Measurements from ENCODE around the gene COL19A1.
"Not testable (repeated sequence)": the region's sequence is repeated elsewhere in the genome, so short reads cannot be mapped to it uniquely, and the experiment has no call there.

COL19A1 gene

DNA sequence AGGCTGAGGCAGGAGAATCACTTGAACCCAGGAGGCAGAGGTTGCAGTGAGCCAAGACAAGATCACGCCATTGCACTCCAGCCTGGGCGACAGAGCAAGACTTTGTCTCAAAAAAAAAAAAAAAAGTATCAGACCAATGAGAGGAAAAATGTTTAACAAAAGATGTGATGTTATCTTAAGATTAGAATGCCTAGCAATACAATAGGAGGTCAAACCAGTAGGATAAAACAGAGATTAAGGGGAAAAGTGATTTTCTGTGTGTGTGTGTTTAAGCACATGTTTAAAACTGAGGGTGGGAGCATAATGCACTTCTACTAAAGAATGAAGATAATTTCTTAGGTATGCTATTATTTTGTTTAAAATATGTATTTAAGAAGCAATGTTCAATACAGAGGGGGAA, 17.9 kb downstream of the COL19A1 start:
- Histone ChIP-seq H3K36me3 (ENCODE audit: control insufficient read depth, insufficient read depth, low read length) (no peaks in the 10 kb centered on the region), H3K27me3 (ENCODE audit: control insufficient read depth, insufficient read depth, low read length) (no peaks in the 10 kb centered on the region), H3K27ac (ENCODE audit: low read depth, low read length) (no peak overlapping the region), H3K9ac (ENCODE audit: low read length) (no peak overlapping the region), H3K4me1 (ENCODE audit: control insufficient read depth, insufficient read depth, low read length) (no peaks in the 10 kb centered on the region), H3K4me3 (ENCODE audit: low read depth, low read length) (no peak overlapping the region), H3K9me3 (ENCODE audit: control insufficient read depth, insufficient read depth, low read depth, low read length) (no peaks in the 10 kb centered on the region)

DNA sequence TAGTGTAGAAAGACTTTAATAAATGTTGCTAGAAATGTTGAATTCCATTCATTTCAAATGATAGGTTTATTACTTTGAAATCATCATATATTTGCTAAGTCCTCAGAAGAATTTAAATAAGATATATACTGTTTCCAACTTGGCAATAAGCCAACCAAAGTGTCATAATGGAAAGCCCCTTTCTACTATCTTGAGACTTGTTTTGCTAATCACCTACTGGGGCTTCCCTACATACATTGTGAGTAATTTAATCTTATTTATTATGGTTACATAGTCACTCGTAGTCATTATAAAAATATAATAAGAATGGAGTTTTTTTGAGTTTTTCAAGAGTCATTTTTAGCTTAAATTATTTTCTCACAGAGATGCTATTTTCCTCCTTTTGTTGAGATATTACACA, 20.7 kb downstream of the COL19A1 start:
- H3K4me1 ChIP-seq (ENCODE audit: control insufficient read depth, insufficient read depth, low read length), result no peaks in the 10 kb centered on the region
- H3K9me3 ChIP-seq (ENCODE audit: control insufficient read depth, insufficient read depth, low read depth, low read length), result no peaks in the 10 kb centered on the region
- H3K27me3 ChIP-seq (ENCODE audit: control insufficient read depth, insufficient read depth, low read length), result no peaks in the 10 kb centered on the region
- no peak overlapping the region for H3K4me3 ChIP-seq (ENCODE audit: low read depth, low read length)
- no peak overlapping the region for H3K27ac ChIP-seq (ENCODE audit: low read depth, low read length)
- H3K36me3 ChIP-seq (ENCODE audit: control insufficient read depth, insufficient read depth, low read length), result no peaks in the 10 kb centered on the region
- no peak overlapping the region for H3K9ac ChIP-seq (ENCODE audit: low read length)

DNA sequence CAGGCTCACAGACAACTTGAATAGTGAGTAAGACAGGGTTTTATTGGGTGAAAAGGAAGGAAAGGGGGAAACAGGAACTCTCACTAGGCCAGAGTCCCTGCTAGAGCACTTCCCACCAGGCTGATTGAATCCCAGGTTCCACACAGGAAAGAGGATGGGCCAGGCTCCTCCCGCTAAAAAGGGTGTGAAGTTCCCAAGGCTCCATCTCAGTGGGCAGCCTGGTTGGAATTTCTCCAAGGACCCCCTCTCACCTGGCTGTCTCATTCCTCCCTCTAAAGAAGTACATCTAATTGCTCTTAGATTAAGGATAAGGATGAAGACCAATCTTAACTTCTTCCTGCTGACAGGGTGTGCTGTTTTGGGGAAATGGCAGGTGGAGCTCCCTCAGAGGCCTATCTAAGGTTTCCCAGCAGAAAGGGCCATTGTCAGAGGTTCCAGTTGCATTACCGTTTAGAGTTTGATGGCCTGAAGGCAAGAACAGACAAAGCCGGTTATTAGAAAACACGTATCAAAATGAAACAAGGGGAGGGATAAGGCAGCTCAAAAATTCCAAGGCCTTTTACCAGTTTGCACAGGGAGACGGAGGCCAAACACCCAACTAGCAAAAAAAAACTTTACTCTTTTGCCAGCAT, 21.5 kb downstream of the COL19A1 start:
- Histone ChIP-seq H3K9ac (ENCODE audit: low read length) (no peak overlapping the region), H3K4me3 (ENCODE audit: low read depth, low read length) (no peak overlapping the region), H3K9me3 (ENCODE audit: control insufficient read depth, insufficient read depth, low read depth, low read length) (no peaks in the 10 kb centered on the region), H3K27me3 (ENCODE audit: control insufficient read depth, insufficient read depth, low read length) (no peaks in the 10 kb centered on the region), H3K36me3 (ENCODE audit: control insufficient read depth, insufficient read depth, low read length) (no peaks in the 10 kb centered on the region), H3K4me1 (ENCODE audit: control insufficient read depth, insufficient read depth, low read length) (no peaks in the 10 kb centered on the region), H3K27ac (ENCODE audit: low read depth, low read length) (no peak overlapping the region)

DNA sequence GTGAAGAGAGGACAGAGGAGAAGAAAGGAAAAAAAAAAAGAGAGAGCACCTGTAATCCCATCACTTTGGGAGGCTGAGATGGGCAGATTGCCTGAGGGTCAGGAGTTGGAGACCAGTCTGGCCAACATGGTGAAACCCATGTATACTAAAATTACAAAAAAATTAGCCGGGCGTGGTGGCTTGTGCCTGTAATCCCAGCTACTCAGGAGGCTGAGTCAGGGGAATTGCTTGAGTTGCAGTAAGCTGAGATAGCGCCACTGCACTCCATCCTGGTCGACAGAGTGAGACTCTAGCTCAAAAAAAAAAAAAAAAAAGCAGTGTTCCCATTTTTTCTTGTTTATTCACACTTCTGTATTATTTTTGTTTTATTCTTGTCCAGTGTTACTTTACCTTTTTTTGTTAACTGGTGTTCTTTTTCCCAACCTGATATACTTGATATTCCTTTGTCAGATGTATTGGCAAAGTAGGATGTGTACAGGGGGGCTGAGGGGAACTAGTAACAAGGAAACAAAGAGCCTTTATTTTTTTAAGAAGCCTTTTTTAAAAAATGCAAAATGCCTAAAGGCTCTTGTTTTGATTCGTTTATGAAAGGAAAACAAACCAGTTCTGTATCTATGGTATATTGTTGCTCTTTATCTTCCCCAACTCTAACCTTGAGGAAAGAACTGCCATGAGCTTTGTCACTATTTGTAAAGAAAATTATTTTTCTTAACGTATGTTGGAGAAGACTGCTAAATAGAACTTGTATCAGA, 22.3 kb downstream of the COL19A1 start:
- no peaks in the 10 kb centered on the region for H3K4me1 ChIP-seq (ENCODE audit: control insufficient read depth, insufficient read depth, low read length)
- no peaks in the 10 kb centered on the region for H3K27me3 ChIP-seq (ENCODE audit: control insufficient read depth, insufficient read depth, low read length)
- H3K9me3 ChIP-seq (ENCODE audit: control insufficient read depth, insufficient read depth, low read depth, low read length), result no peaks in the 10 kb centered on the region
- no peak overlapping the region for H3K9ac ChIP-seq (ENCODE audit: low read length)
- H3K27ac ChIP-seq (ENCODE audit: low read depth, low read length), result no peak overlapping the region
- no peak overlapping the region for H3K4me3 ChIP-seq (ENCODE audit: low read depth, low read length)
- H3K36me3 ChIP-seq (ENCODE audit: control insufficient read depth, insufficient read depth, low read length), result no peaks in the 10 kb centered on the region

DNA sequence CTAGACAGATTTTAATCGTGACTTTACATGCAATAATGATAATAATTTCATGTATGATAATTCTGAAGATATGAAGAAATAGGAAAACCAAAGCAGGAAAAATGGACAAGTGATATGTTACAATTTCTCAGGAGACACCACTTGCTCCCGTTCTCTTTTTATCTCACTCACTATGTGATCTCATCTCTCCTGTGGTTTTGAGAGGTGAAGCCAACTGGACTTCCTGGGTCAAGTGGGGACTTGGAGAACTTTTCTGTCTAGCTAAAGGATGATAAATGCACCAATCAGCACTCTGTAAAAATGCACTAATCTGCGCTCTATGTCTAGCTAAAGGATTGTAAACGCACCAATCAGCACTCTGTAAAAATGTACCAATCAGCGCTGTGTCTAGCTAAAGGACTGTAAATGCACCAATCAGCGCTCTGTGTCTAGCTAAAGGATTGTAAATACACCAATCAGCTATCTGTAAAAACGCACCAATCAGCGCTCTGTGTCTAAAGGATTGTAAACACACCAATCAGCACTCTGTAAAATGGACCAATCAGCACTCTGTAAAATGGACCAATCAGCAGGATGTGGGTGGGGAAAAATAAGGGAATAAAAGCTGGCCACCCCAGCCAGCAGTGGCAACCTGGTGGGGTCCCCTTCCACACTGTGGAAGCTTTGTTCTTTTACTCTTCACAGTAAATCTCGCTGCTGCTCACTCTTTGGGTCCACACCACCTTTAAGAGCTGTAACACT, 23.0 kb downstream of the COL19A1 start:
- H3K4me3 ChIP-seq (ENCODE audit: low read depth, low read length); H3K27ac ChIP-seq (ENCODE audit: low read depth, low read length); H3K4me1 ChIP-seq (ENCODE audit: control insufficient read depth, insufficient read depth, low read length); H3K27me3 ChIP-seq (ENCODE audit: control insufficient read depth, insufficient read depth, low read length); H3K36me3 ChIP-seq (ENCODE audit: control insufficient read depth, insufficient read depth, low read length); H3K9ac ChIP-seq (ENCODE audit: low read length); H3K9me3 ChIP-seq (ENCODE audit: control insufficient read depth, insufficient read depth, low read depth, low read length): not testable (repeated sequence)

DNA sequence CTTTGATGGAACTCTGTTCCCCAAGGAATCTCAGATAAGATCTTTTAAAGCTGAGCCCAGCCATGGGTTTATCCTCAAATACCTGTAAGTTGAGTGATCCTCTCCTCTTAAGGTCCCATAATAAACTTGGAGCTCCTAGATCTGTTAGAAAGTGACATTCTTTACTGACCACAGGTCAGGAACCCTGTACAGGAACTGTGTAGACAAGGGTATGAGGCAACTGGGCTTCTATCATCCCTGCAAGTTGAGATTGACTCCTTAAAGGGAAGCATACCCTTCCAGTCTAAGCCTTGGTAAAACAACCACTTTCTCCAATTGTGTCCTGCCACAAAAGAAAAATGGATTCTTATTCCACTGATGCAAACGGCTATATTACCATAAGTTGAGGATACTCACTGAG, 26.2 kb downstream of the COL19A1 start:
- H3K4me1 ChIP-seq (ENCODE audit: control insufficient read depth, insufficient read depth, low read length); H3K9ac ChIP-seq (ENCODE audit: low read length); H3K27ac ChIP-seq (ENCODE audit: low read depth, low read length); H3K4me3 ChIP-seq (ENCODE audit: low read depth, low read length); H3K27me3 ChIP-seq (ENCODE audit: control insufficient read depth, insufficient read depth, low read length); H3K9me3 ChIP-seq (ENCODE audit: control insufficient read depth, insufficient read depth, low read depth, low read length); H3K36me3 ChIP-seq (ENCODE audit: control insufficient read depth, insufficient read depth, low read length): not testable (repeated sequence)

DNA sequence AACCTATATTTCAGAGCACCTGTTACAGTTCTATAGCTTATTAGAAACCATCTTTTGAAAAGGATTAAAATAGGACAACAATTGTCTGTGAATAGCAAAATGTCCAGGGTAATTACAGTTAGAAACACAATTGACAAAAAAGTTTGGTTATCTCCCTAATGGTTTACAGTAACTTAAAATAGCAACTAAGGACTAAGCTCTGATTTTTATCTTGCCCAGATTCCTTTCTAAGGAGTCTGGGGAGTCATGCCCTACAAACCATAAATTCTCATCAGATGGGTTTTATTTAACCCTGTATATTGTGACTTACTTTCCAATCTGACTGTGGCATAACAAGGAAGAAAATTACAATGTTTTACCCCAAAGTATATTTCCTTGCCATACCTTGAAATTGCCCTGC, 26.9 kb downstream of the COL19A1 start:
- not testable (repeated sequence) for H3K4me3 ChIP-seq (ENCODE audit: low read depth, low read length); H3K4me1 ChIP-seq (ENCODE audit: control insufficient read depth, insufficient read depth, low read length); H3K27me3 ChIP-seq (ENCODE audit: control insufficient read depth, insufficient read depth, low read length); H3K9me3 ChIP-seq (ENCODE audit: control insufficient read depth, insufficient read depth, low read depth, low read length); H3K9ac ChIP-seq (ENCODE audit: low read length); H3K27ac ChIP-seq (ENCODE audit: low read depth, low read length); H3K36me3 ChIP-seq (ENCODE audit: control insufficient read depth, insufficient read depth, low read length)

DNA sequence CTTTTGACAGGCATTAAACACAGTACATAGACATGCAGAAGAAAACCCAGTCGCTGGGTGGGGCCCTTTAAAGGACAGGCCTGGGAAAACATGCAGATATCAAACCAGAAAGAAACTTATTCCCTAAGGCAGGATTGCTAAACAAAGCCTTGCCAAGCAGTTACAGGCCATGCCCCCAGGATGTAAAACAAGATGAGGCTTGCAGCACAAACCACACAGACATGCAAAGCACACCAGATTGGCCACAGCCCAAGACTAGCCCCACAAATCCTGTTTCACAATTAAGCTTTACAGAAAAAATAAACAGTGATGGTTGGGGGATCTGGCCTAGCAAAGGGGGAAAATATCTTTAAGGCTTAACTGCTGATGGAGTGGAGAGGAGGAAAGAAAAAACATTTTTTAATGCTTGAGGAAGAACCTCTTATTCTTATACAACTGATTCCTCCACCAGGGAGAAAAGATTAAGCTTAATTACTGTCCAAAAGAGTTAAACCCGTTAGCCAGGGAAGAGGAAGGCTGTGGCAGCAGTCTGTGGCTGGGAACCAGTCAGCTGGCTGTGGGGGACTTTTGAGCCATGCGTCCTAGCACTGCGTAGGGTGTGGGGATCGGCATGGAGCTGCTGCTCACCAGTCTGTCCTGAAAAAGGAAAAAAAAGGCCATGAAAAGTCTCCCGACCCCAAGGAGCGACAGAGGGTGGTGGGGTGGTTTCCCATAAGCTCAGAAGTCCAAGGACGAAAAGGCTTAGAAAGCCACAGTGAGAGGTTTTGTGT, 28.4 kb downstream of the COL19A1 start:
- H3K9me3 ChIP-seq (ENCODE audit: control insufficient read depth, insufficient read depth, low read depth, low read length), result no peaks in the 10 kb centered on the region
- H3K9ac ChIP-seq (ENCODE audit: low read length), result peak overlapping the region; percentile 17
- no peaks in the 10 kb centered on the region for H3K27me3 ChIP-seq (ENCODE audit: control insufficient read depth, insufficient read depth, low read length)
- peaks cover 7% of the 10 kb centered on the region; the same call in 1 of the 2 replicates for H3K4me1 ChIP-seq (ENCODE audit: control insufficient read depth, insufficient read depth, low read length)
- no peaks in the 10 kb centered on the region for H3K36me3 ChIP-seq (ENCODE audit: control insufficient read depth, insufficient read depth, low read length)
- no peak overlapping the region for H3K27ac ChIP-seq (ENCODE audit: low read depth, low read length)
- H3K4me3 ChIP-seq (ENCODE audit: low read depth, low read length), result no peak overlapping the region

DNA sequence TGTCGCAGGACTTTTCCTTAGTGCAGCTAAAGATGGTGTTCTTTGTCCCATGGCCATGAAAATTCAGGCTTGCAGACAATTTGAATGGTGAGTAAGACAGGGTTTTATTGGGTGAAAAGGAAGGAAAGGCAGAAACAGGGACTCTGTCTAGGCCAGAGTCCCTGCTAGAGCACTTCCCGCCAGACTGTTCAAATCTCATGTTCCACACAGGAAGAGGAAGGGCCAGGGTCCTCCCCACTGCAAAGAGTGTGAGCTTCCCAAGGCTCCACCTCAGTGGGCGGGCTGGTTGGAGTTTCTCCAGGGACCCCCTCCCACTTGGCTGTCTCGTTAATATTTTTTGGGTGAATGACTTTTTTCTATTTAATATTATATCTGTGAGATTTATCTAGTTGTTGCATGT, 29.0 kb downstream of the COL19A1 start:
- Histone ChIP-seq H3K4me3 (ENCODE audit: low read depth, low read length) (no peak overlapping the region), H3K9ac (ENCODE audit: low read length) (peak overlapping the region; percentile 17), H3K27ac (ENCODE audit: low read depth, low read length) (no peak overlapping the region), H3K9me3 (ENCODE audit: control insufficient read depth, insufficient read depth, low read depth, low read length) (no peaks in the 10 kb centered on the region), H3K4me1 (ENCODE audit: control insufficient read depth, insufficient read depth, low read length) (peaks cover 7% of the 10 kb centered on the region; the same call in 1 of the 2 replicates), H3K27me3 (ENCODE audit: control insufficient read depth, insufficient read depth, low read length) (no peaks in the 10 kb centered on the region), H3K36me3 (ENCODE audit: control insufficient read depth, insufficient read depth, low read length) (no peaks in the 10 kb centered on the region)

DNA sequence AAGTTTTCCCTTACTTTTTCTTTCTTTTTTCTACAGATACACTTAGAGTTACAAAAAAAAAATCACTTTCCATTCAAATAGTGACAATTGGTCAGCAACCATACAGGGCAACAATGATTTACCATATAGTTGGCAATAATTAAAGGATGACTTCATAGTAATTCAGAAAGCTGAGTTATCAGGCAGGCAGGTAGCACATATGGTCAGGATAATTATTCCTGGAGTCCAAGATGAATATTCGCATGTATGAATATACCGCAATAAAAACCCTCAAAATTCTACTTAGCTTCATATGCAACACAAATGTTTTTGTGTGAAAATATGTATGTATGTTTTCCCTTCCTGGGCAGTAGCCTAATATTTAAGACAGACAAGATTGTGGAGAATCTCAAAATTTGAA, 34.5 kb downstream of the COL19A1 start:
- H3K9me3 ChIP-seq (ENCODE audit: control insufficient read depth, insufficient read depth, low read depth, low read length), result no peaks in the 10 kb centered on the region
- H3K27ac ChIP-seq (ENCODE audit: low read depth, low read length), result no peak overlapping the region
- no peak overlapping the region for H3K4me3 ChIP-seq (ENCODE audit: low read depth, low read length)
- H3K36me3 ChIP-seq (ENCODE audit: control insufficient read depth, insufficient read depth, low read length), result no peaks in the 10 kb centered on the region
- no peaks in the 10 kb centered on the region for H3K27me3 ChIP-seq (ENCODE audit: control insufficient read depth, insufficient read depth, low read length)
- no peaks in the 10 kb centered on the region for H3K4me1 ChIP-seq (ENCODE audit: control insufficient read depth, insufficient read depth, low read length)
- no peak overlapping the region for H3K9ac ChIP-seq (ENCODE audit: low read length)

DNA sequence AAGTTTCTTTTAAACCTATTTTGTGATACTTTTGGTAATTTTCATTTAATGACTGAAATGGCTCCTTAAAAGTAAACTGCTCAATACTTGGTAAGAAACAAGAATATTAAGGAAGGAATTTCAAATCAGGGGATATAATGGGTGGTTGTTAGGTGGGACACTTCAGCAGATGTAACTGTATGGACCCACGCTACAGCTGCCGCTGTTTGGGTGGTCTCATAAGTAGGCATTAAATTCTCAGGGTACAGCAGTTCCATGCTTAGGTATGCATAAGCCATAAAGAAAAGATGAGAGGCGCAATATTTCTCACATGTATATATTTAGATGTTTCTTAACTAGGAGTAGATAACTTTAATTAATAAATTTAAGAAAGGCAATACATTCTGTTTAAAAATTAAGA, 35.0 kb downstream of the COL19A1 start:
- H3K27ac ChIP-seq (ENCODE audit: low read depth, low read length), result no peak overlapping the region
- H3K9me3 ChIP-seq (ENCODE audit: control insufficient read depth, insufficient read depth, low read depth, low read length), result no peaks in the 10 kb centered on the region
- H3K4me3 ChIP-seq (ENCODE audit: low read depth, low read length), result no peak overlapping the region
- no peaks in the 10 kb centered on the region for H3K27me3 ChIP-seq (ENCODE audit: control insufficient read depth, insufficient read depth, low read length)
- no peaks in the 10 kb centered on the region for H3K4me1 ChIP-seq (ENCODE audit: control insufficient read depth, insufficient read depth, low read length)
- no peaks in the 10 kb centered on the region for H3K36me3 ChIP-seq (ENCODE audit: control insufficient read depth, insufficient read depth, low read length)
- H3K9ac ChIP-seq (ENCODE audit: low read length), result no peak overlapping the region
